DMS114 treated with DMSO at 0.1 percent for 48 hours (cell line): Measurements from ENCODE around the gene PACRG.

Source experiments
- DNase-seq: peaks from one replicate; lab custom pipeline; 2025; ENCODE audit not compliant: unreplicated experiment; lab: John Stamatoyannopoulos, UW

PACRG gene

DNA sequence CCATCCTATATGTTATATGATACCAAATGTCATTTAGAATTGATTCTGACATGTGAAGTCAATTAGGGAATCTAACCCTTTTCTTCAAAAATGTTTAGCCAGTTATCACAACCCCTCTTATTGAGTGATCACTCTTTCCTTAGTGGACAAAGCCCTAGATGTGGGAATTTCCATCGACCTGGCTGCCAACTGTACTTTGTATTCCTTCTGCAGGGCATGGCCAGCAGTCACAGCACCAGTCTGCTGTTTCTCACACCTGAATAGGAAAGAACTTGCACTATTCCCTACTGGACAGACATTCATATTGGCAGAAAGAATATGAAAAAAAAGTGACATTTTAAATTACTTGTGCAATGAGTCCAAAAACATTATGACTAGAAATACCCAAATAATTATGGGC lies 271.0 kb downstream of the PACRG start:
- no peak for DNase-seq

- no peak for DNase-seq
Measured at GRCh38 chr6:162999575-163000285, 272.0 kb downstream of the PACRG start.

- no peak for DNase-seq
Measured at GRCh38 chr6:163001330-163001729, 273.6 kb downstream of the PACRG start.

DNA sequence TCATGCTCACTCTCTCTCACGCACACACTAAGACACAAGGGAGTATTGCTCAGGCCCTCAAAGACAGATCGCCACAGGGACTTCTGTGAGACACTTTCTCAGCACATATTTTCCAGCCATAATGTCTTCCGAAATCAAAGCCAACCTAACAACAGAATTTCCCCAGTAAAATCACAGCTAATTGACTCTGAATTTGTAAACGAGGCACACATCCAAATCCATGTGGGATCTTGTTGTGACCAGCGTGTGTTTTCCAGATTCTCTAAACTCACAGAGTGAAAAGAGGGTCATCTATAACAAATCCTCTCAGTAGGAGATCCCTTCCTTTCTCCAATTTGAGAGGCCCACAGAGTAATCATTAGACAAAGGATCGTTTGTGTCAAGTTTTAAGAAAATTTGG lies 280.4 kb downstream of the PACRG start:
- no peak for DNase-seq

DNA sequence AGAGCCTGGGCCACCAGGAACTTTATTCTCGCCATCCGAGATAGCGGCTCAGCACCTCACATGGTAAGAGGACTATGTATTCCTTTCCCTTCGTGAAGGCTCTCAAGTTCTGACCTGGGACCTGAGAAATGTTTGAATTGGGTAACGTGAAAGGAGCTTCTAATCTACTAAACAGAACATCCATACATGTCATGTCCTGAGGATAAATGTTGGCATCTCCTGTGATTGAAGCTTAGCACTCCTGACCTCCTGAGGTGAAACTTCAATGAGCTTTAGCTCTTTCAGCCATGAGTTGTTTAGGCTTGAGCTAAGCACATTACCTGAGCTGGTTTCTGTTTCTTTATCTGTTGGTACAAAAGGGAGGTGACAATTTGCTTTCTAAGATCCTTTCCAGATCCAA lies 280.9 kb downstream of the PACRG start:
- no peak for DNase-seq

DNA sequence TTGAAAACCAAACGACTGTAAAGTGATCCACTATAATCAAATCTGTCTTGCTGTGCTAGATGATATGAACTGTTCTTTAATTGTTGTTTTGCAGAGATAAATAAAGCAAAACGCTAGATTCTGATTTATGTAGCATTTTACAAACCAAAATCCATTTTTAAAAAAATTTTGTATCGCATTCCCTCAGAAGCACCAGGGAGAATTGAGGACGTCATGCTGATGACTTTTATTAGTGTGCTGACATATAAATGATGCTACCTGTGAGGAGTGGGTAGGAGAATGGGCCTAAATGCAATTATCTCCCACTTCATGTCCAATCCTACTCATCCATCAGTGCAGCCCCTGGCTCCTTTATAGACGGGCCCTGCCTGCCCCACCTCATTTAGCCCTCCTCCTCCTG lies 282.4 kb downstream of the PACRG start:
- DNase-seq: no peak

GRCh38 chr6:163014736-163015135 lies 287.0 kb downstream of the PACRG start:
- no peak for DNase-seq

DNA sequence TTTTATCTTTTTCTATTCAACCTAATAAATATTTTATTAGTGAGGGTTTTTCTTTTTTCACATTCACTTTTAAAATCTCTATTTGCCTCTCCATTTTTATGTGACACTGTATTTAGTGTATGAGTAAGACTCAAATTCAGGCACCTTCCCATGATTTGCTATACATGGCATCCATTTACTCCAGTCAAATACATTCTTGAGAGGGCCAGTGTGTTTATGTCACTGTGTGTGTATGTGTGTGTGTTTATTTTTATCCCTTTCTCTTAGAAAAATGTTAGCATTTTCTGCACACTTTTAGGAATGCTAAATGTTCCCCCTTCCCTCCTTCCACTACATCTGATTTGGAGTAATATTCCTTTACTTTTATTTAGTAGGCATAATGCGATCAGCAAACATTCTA lies 290.0 kb downstream of the PACRG start:
- no peak for DNase-seq

- no peak for DNase-seq
Measured at GRCh38 chr6:163019926-163020325, 292.2 kb downstream of the PACRG start.

- no peak for DNase-seq
Measured at GRCh38 chr6:163021054-163021453, 293.3 kb downstream of the PACRG start.

- no peak for DNase-seq
Measured at GRCh38 chr6:163023700-163024099, 295.9 kb downstream of the PACRG start.

DNA sequence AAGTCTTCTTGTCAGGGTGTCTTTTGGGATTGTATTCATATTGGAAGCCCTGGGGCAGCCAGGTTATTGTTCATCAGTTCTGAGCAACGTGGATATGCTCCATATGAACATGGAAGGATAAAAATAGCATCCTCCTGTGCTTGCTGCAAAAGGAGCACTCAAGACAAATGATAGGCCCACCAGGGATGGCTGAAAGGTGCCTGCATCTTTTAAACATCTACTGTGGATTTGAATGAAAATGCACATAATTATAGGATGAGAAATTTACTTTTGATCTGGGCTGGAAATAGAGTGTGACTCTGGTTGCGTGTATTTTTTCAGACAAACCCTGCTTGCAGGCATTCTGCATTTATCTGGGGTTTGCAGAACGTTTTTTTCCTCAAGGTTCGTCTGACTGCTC lies 299.1 kb downstream of the PACRG start:
- DNase-seq: no peak

- no peak for DNase-seq
Measured at GRCh38 chr6:163030980-163031379, 303.2 kb downstream of the PACRG start.

DNA sequence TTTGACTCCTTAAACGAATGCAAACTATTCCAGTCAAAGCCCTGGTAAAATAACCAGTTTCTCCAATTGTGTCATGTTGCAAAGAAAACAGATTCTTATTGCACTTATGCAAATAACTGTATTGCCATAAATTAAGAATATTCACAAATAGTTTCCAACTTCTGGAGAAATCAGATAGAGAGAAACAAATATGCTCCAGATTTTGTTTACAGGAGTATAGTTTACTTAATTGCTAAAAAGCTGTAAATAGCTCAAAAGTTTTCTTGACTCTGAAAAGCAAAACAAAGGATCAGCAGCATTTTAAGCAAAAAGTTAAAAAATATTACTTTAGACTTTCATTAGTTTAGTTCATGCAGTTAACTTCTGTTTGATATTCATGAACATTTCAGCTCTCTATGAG lies 304.2 kb downstream of the PACRG start:
- no peak for DNase-seq

DNA sequence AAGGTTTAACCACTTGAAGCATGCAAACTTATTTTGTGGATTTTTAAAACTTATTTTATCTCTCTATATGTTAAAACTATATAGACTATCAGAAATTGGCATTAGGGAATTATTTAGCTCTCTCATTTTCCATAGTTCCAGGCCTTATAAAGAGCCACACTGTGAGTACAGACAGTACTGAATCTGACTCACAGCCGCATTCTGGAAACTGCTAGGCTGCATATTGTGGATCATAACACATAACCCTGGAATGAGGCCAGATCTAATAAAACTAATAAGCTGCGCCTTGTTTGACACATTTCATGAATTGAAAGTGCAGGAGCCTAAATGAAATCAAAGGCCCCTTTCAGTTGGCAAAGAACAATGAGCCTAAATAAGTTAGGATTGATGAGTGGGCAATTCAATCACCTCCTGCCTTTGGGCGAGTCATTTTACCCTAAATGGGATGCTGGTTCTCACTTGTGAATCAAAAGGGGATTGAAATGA lies 308.4 kb downstream of the PACRG start:
- DNase-seq: no peak

GRCh38 chr6:163038317-163038716 lies 310.5 kb downstream of the PACRG start:
- no peak for DNase-seq

DNA sequence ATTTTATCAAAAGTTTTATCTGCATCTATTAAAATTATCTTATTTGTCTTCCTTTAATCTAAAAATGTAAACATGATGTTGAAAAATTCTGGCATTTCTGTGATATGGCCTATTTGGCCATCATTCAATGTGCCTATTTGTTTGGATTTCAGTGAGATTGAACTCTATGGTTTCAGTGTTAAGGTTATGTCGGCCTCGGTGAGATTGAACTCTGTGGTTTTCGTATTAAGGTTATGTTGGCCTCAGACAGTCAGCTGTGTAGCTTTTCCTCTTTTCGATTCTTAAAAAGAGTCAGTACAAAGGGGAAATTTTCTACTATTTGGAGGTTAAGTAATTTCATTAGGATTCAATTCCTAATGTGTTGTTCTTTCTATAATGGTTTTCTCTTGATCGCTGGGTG lies 320.6 kb downstream of the PACRG start:
- no peak for DNase-seq

DNA sequence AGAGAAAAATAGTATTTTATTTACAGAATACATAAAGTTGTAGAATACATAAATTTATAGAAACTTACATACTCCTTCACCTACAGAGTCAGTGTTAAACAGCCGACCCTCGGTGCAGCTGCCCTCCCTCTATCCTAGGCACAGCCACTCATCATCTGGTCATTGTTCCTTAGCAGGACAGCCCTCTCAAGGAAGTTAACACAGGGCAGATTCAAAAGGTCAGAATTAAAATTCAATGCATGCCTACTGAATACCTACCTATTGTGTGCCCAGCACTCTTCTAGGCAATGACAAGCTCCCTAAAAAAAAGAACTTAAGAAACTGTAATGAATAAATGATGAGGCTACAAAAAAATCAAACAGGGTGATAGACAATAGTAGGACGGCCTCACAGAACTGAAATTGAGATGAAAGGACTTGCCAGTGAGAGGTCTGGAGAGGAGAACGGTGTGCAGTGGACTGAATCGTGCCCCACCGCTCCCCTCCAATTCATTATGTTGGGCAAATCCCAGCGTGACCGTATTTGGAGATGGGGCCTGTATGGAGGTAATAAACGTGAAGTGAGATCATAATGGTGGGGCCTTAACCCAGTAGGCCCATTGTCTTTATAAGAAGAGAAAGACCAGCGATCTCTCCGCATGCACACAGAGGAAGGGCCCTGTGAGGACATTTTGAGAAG lies 326.0 kb downstream of the PACRG start:
- no peak for DNase-seq

DNA sequence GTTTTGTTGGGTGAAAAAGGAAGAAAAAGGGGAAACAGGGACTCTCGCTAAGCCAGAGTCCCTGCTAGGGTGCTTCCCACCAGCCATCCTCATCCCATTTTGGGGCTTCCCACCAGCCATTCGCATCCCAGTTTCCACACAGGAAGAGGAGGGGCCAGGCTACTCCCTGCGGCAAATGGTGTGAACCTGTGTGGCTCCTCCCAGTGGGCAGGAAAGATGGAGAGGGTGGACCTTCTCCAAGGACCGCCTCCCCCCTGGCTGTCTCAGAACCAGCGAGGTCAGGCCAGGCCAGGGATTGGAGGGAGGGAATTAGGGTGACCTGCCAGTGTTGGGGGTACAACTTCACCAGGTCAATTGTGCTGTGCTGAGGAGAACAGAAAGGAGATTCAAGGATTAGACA lies 326.9 kb downstream of the PACRG start:
- DNase-seq: no peak

GRCh38 chr6:163057260-163057659 lies 329.5 kb downstream of the PACRG start:
- no peak for DNase-seq

- DNase-seq: no peak
Measured at GRCh38 chr6:163062790-163063189, 335.0 kb downstream of the PACRG start.

- no peak for DNase-seq
Measured at GRCh38 chr6:163063561-163063960, 335.8 kb downstream of the PACRG start.

DNA sequence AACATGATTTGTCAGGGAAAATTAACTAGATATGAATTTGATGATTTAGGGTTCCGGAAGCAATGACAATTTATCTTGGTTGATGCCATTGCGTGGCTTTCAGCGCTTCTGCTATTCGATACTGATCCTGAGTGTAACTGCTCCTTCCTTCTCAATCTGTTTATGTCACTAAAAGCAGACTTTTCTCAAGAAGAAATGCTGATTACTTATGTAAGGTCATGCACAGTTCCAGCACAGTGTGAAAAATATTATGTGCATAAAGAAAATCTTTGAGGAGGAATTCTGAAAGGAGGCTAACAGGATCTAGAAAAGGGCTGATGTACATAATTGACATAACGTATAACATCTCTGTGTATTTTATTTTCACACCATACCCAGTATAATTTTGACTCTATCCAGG lies 336.6 kb downstream of the PACRG start:
- no peak for DNase-seq
